ENCODE data around the gene NRXN3. TPM values are rescaled to one million over a fixed set of nuclear protein-coding genes. Genes with fewer than 3 reads are reported as not detected.

The NRXN3 gene
- polyA plus RNA-seq, 1 donor (not counting 4 experiments of a cell fraction or from before 2014, with no cell fraction given) = 0.89 TPM

- H3K9ac ChIP-seq (ENCODE audit: control insufficient read depth, extremely low read depth, insufficient read depth, low read length) = no peak overlapping the region
- no peaks in the 10 kb centered on the region for H3K36me3 ChIP-seq (ENCODE audit: control insufficient read depth in 2 of 2, extremely low read depth in 1 of 2, insufficient read depth in 2 of 2, low read length in 2 of 2)
- FAIRE-seq (no peak), DNase-seq (ENCODE audit: low read depth, low spot score) (no peak)
- H3K27me3 ChIP-seq (ENCODE audit: control insufficient read depth, extremely low read depth, insufficient read depth, low read length) = no peaks in the 10 kb centered on the region
- no peaks in the 10 kb centered on the region for H3K4me1 ChIP-seq (ENCODE audit: control insufficient read depth, extremely low read depth, insufficient read depth, low read length)
- no peak overlapping the region for H3K27ac ChIP-seq (ENCODE audit: control insufficient read depth, insufficient read depth, low read length)
- no peak overlapping the region for H3K4me3 ChIP-seq (ENCODE audit: control insufficient read depth in 2 of 3, extremely low read depth in 1 of 3, insufficient read depth in 2 of 3, low read depth in 1 of 3, low read length in 3 of 3)
- no peaks in the 10 kb centered on the region for H3K79me2 ChIP-seq (ENCODE audit: control insufficient read depth, insufficient read depth, low read length)
- no peak overlapping the region for H3K4me2 ChIP-seq (ENCODE audit: control insufficient read depth, extremely low read depth, insufficient read depth, low read depth, low read length)
- dilution Hi-C loops (cut with MboI; ENCODE audit: extremely low pct_ligation_motif_present, low sequenced_read_pairs) = no loop called here
- H2AFZ ChIP-seq (ENCODE audit: control insufficient read depth, low read length) = no peak overlapping the region
- H3K9me3 ChIP-seq (ENCODE audit: control insufficient read depth, low read depth, low read length) = no peaks in the 10 kb centered on the region
- no peak for TF ChIP-seq EZH2 (IDR thresholded peaks at IDR 0.05; ENCODE audit: low read length)
- TF ChIP-seq, protein P1, sequence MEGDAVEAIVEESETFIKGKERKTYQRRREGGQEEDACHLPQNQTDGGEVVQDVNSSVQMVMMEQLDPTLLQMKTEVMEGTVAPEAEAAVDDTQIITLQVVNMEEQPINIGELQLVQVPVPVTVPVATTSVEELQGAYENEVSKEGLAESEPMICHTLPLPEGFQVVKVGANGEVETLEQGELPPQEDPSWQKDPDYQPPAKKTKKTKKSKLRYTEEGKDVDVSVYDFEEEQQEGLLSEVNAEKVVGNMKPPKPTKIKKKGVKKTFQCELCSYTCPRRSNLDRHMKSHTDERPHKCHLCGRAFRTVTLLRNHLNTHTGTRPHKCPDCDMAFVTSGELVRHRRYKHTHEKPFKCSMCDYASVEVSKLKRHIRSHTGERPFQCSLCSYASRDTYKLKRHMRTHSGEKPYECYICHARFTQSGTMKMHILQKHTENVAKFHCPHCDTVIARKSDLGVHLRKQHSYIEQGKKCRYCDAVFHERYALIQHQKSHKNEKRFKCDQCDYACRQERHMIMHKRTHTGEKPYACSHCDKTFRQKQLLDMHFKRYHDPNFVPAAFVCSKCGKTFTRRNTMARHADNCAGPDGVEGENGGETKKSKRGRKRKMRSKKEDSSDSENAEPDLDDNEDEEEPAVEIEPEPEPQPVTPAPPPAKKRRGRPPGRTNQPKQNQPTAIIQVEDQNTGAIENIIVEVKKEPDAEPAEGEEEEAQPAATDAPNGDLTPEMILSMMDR (optimal IDR thresholded peaks at IDR 0.05 in 1 of 3, IDR thresholded peaks at IDR 0.05 in 1 of 3, conservative IDR thresholded peaks at IDR 0.05 in 1 of 3; ENCODE audit: extremely low read depth in 1 of 3, insufficient read depth in 2 of 3, low read length in 3 of 3) = no peak
- H3K9me1 ChIP-seq (ENCODE audit: control insufficient read depth, extremely low read depth, insufficient read depth, low read length) = no peaks in the 10 kb centered on the region
- H4K20me1 ChIP-seq (ENCODE audit: control insufficient read depth, extremely low read depth, insufficient read depth, low read length) = no peaks in the 10 kb centered on the region
These were observed 244.0 kb downstream of the NRXN3 start for GRCh38 chr14:78414172-78414571.

DNA sequence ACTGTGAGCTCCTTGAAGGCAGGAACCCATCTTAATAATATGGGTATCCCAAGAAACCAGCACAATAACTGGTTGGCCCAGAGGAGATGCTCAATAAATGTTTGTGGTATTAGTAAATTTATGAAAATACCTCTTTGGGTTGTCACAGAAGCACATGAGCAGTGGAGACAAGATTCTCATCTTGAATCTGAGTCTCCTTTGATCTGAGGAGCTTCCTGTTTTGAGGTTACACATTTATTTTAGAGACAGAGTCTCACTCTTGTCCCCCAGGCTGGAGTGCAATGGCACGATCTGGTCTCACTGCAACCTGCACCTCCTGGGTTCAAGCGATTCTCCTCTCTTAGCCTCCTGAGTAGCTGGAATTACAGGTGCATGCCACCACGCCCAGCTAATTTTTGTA lies 247.4 kb downstream of the NRXN3 start:
- DNase-seq (ENCODE audit: low read depth, low spot score) (no peak), FAIRE-seq (no peak)
- no peak overlapping the region for H2AFZ ChIP-seq (ENCODE audit: control insufficient read depth, low read length)
- no peaks in the 10 kb centered on the region for H3K36me3 ChIP-seq (ENCODE audit: control insufficient read depth in 2 of 2, extremely low read depth in 1 of 2, insufficient read depth in 2 of 2, low read length in 2 of 2)
- dilution Hi-C loops (cut with MboI; ENCODE audit: extremely low pct_ligation_motif_present, low sequenced_read_pairs) = no loop called here
- no peak overlapping the region for H3K27ac ChIP-seq (ENCODE audit: control insufficient read depth, insufficient read depth, low read length)
- H3K9me1 ChIP-seq (ENCODE audit: control insufficient read depth, extremely low read depth, insufficient read depth, low read length) = no peaks in the 10 kb centered on the region
- no peak overlapping the region for H3K4me2 ChIP-seq (ENCODE audit: control insufficient read depth, extremely low read depth, insufficient read depth, low read depth, low read length)
- H3K4me1 ChIP-seq (ENCODE audit: control insufficient read depth, extremely low read depth, insufficient read depth, low read length) = no peaks in the 10 kb centered on the region
- TF ChIP-seq, protein P1 (optimal IDR thresholded peaks at IDR 0.05 in 1 of 3, IDR thresholded peaks at IDR 0.05 in 1 of 3, conservative IDR thresholded peaks at IDR 0.05 in 1 of 3; ENCODE audit: extremely low read depth in 1 of 3, insufficient read depth in 2 of 3, low read length in 3 of 3) = no peak
- TF ChIP-seq EZH2 (IDR thresholded peaks at IDR 0.05; ENCODE audit: low read length) = no peak
- H3K9me3 ChIP-seq (ENCODE audit: control insufficient read depth, low read depth, low read length) = no peaks in the 10 kb centered on the region
- H3K9ac ChIP-seq (ENCODE audit: control insufficient read depth, extremely low read depth, insufficient read depth, low read length) = no peak overlapping the region
- H4K20me1 ChIP-seq (ENCODE audit: control insufficient read depth, extremely low read depth, insufficient read depth, low read length) = no peaks in the 10 kb centered on the region
- H3K4me3 ChIP-seq (ENCODE audit: control insufficient read depth in 2 of 3, extremely low read depth in 1 of 3, insufficient read depth in 2 of 3, low read depth in 1 of 3, low read length in 3 of 3) = no peak overlapping the region
- no peaks in the 10 kb centered on the region for H3K27me3 ChIP-seq (ENCODE audit: control insufficient read depth, extremely low read depth, insufficient read depth, low read length)
- no peaks in the 10 kb centered on the region for H3K79me2 ChIP-seq (ENCODE audit: control insufficient read depth, insufficient read depth, low read length)
